HG03095 (cell line): ENCODE results near the gene PPM1M.
"Not testable (repeated sequence)": the region's sequence is repeated elsewhere in the genome, so short reads cannot be mapped to it uniquely, and the experiment has no call there.

Experiments
- ATAC-seq: cut with Tn5 transposase; IDR thresholded peaks from one replicate; pipeline ENCODE4 v1.9.1; 2021; ENCODE audit warnings: moderate library complexity; ENCODE audit not compliant: unreplicated experiment

PPM1M gene

GRCh38 chr3:52274781-52275180 is 29.2 kb downstream of the PPM1M start:
- ATAC-seq, result not testable (repeated sequence)

- no peak for ATAC-seq
Observed at GRCh38 chr3:52277071-52277964, 31.8 kb downstream of the PPM1M start.

GRCh38 chr3:52277972-52278509 is 32.5 kb downstream of the PPM1M start:
- peak; percentile 47 for ATAC-seq

- peak; percentile 83 for ATAC-seq
Observed at GRCh38 chr3:52278510-52279069, 33.0 kb downstream of the PPM1M start, which contains the start of gene WDR82. TSS of gene WDR82 (minus strand) at chr3:52278649. CDS start at chr3:52278361, 288 bp downstream.

- no peak for ATAC-seq
Observed at GRCh38 chr3:52279596-52279995, 34.0 kb downstream of the PPM1M start.

- ATAC-seq, result no peak
Observed at GRCh38 chr3:52280050-52280461, 34.5 kb downstream of the PPM1M start.

GRCh38 chr3:52281981-52282801 is 36.6 kb downstream of the PPM1M start:
- ATAC-seq, result no peak

- no peak for ATAC-seq
Observed at GRCh38 chr3:52283306-52283705, 37.7 kb downstream of the PPM1M start.

GRCh38 chr3:52284051-52284450 is 38.5 kb downstream of the PPM1M start:
- ATAC-seq, result not testable (repeated sequence)

GRCh38 chr3:52286777-52287110 is 41.2 kb downstream of the PPM1M start:
- ATAC-seq, result no peak

- ATAC-seq, result no peak
Observed at GRCh38 chr3:52288674-52289073, 43.1 kb downstream of the PPM1M start.

GRCh38 chr3:52289338-52289746 is 43.8 kb downstream of the PPM1M start:
- ATAC-seq, result no peak

GRCh38 chr3:52289747-52290595 is 44.4 kb downstream of the PPM1M start:
- no peak for ATAC-seq

- no peak for ATAC-seq
Observed at GRCh38 chr3:52290596-52291507, 45.3 kb downstream of the PPM1M start.

- ATAC-seq, result no peak
Observed at GRCh38 chr3:52291508-52292181, 46.1 kb downstream of the PPM1M start.

GRCh38 chr3:52292247-52293065 is 46.9 kb downstream of the PPM1M start:
- ATAC-seq, result no peak

GRCh38 chr3:52293491-52294319 is 48.1 kb downstream of the PPM1M start:
- no peak for ATAC-seq
